Neutrophil (primary cell): ENCODE data around the gene CCDC158.

ENCODE experiments used
- H3K27ac ChIP-seq: fragments of 200-600 bp; sonication (generic); 2 replicates; pipeline ENCODE4 v1.5.1; 2016; ENCODE audit warnings: mild to moderate bottlenecking, moderate library complexity
- H3K27me3 ChIP-seq: fragments of 200-600 bp; sonication (generic); 2 replicates; pipeline ENCODE4 v1.6.0; 2016; ENCODE audit warnings: mild to moderate bottlenecking
- H3K36me3 ChIP-seq: fragments of 200-600 bp; sonication (generic); 2 replicates; pipeline ENCODE4 v1.5.1; 2017
- H3K4me1 ChIP-seq, 2 experiments: fragments of 200-600 bp in 1 of 2; sonication (generic) in 1 of 2; 1 replicate in 1 of 2; 2 replicates in 1 of 2; pipeline versions ENCODE4 v1.5.1 to v1.6.1; 2013 to 2016; ENCODE audit warnings: low read depth in 1 of 2, low read length in 1 of 2, mild to moderate bottlenecking in 1 of 2, moderate library complexity in 1 of 2; ENCODE audit not compliant: control insufficient read depth in 1 of 2, insufficient read depth in 1 of 2
- H3K4me3 ChIP-seq, 2 experiments: fragments of 200-600 bp in 1 of 2; sonication (generic) in 1 of 2; 1 replicate in 1 of 2; 2 replicates in 1 of 2; pipeline ENCODE4 v1.5.1; 2013 to 2016; ENCODE audit warnings: low read depth in 1 of 2, low read length in 1 of 2, mild to moderate bottlenecking in 1 of 2, moderate library complexity in 1 of 2
- H3K9me3 ChIP-seq: fragments of 200-600 bp; sonication (generic); 2 replicates; pipeline ENCODE4 v1.5.1; 2016
- CTCF ChIP-seq: fragments of 200-600 bp; sonication (generic); IDR thresholded peaks from 2 replicates; pipeline ENCODE4 v1.5.1; 2016; ENCODE audit warnings: antibody characterized with exemption

CCDC158 gene

DNA sequence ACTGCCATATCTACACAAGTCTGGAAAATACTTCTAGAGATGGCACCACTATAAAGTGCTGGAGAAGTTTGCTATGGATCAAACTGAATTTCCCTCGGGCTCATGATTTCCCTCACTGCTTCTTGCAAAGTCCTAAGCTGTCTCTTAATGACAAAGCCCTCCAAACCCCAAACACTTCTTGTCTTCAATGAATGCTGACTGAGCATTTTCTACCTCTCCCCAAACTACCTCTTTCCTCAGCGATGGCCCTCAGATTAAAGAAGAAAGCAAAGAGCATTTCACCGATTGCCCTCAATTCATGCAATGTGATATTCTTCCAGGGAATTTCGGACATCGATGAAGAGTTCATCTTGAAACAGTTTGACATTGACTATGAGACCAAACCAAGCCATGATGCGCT lies 149.7 kb downstream of the CCDC158 start:
- H3K36me3 ChIP-seq = no peaks in the 10 kb centered on the region
- no peaks in the 10 kb centered on the region for H3K9me3 ChIP-seq
- no peak overlapping the region for H3K27ac ChIP-seq
- no peaks in the 10 kb centered on the region for H3K27me3 ChIP-seq
- no peak for TF ChIP-seq CTCF
- H3K4me3 ChIP-seq = no peak overlapping the region
- H3K4me1 ChIP-seq = peaks cover 39 to 43% of the 10 kb centered on the region in 2 experiments

GRCh38 chr4:76270244-76271175 lies 150.4 kb downstream of the CCDC158 start:
- no peak overlapping the region for H3K4me3 ChIP-seq
- H3K9me3 ChIP-seq = no peaks in the 10 kb centered on the region
- no peak overlapping the region for H3K27ac ChIP-seq
- H3K4me1 ChIP-seq = peaks cover 33 to 36% of the 10 kb centered on the region in 2 experiments
- H3K27me3 ChIP-seq = no peaks in the 10 kb centered on the region
- no peak for TF ChIP-seq CTCF
- H3K36me3 ChIP-seq = no peaks in the 10 kb centered on the region

DNA sequence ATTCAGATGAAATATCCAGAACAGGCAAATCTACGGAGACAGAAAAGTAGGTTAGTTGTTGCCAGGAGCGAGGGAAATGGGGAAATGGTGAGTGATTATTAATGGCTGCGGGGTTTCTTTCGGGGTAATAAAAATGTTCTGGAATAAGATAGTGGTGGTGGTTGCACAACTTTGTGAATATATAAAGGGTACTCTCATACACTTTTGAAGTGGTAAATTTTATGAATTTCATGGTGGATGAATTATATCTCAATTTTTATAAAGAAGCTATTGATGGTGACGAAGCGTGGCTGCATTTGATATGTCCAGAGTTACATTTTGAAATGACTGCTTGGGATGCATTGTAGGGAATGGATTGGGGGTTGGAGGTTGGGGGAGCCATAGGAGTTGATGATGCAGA lies 153.1 kb downstream of the CCDC158 start:
- Histone ChIP-seq H3K9me3 (no peaks in the 10 kb centered on the region), H3K4me1 (peaks cover 21 to 22% of the 10 kb centered on the region in 2 experiments), H3K27ac (no peak overlapping the region), H3K36me3 (no peaks in the 10 kb centered on the region), H3K4me3 (no peak overlapping the region), H3K27me3 (no peaks in the 10 kb centered on the region)
- no peak for TF ChIP-seq CTCF

GRCh38 chr4:76266627-76267026 lies 154.3 kb downstream of the CCDC158 start:
- Histone ChIP-seq H3K4me3 (no peak overlapping the region), H3K27me3 (no peaks in the 10 kb centered on the region), H3K27ac (no peak overlapping the region), H3K4me1 (peaks cover 10% of the 10 kb centered on the region in 2 experiments), H3K9me3 (no peaks in the 10 kb centered on the region), H3K36me3 (no peaks in the 10 kb centered on the region)
- TF ChIP-seq CTCF = no peak

DNA sequence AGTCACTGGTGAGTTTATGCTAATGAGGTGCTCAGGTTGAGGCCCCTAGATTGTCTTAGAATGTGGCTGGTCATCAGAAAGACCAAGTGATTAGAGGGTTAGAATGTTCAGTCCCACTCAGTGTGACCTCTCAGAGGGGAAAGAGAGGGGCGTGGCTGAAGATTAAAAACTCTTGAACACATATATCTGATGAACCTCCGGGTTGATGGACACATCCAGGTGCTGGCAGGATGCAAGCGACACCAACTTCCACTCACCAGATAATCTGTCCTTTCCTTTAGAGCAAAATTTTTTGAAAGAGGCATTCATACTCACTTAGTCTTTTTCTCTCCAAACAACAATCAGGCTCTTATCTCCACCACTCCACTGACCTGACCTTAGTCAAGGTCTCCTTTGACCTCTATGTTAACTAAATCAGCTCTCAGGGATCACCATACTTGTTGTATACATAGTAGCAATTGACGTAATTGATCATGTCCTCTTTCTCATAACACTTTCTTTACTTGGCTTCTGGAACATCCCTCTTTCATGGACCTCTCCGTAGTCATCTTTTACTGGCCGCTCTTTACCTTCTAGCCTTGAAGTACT lies 155.2 kb downstream of the CCDC158 start:
- no peak for TF ChIP-seq CTCF
- Histone ChIP-seq H3K9me3 (no peaks in the 10 kb centered on the region), H3K4me1 (peaks cover under 1 to 1% of the 10 kb centered on the region in 2 experiments), H3K36me3 (no peaks in the 10 kb centered on the region), H3K4me3 (no peak overlapping the region), H3K27ac (no peak overlapping the region), H3K27me3 (no peaks in the 10 kb centered on the region)
